Activated naive CD8-positive, alpha-beta T cell treated with anti-CD3 and anti-CD28 coated beads, Interleukin-2, amount 50 U/mL, for 16 hours (primary cell): ENCODE results near the gene SPON1.
"Not testable (repeated sequence)": the region's sequence is repeated elsewhere in the genome, so short reads cannot be mapped to it uniquely, and the experiment has no call there.

ENCODE experiments used
- DNase-seq: peaks from one replicate; pipeline ENCODE4 v3.0.0-alpha.2; 2020; ENCODE audit warnings: low read depth, low spot score

The SPON1 gene

GRCh38 chr11:13962562-13963168 is at the start of gene SPON1:
SPON1 (plus strand) TSS chr11:13962723; CDS start chr11:13962905, 182 bp downstream.
- no peak for DNase-seq

GRCh38 chr11:13917264-13917663 is 45.3 kb upstream of the SPON1 start:
- DNase-seq = no peak

- no peak for DNase-seq
These were observed 44.6 kb upstream of the SPON1 start for GRCh38 chr11:13917904-13918303.

GRCh38 chr11:13920756-13921155 is 41.8 kb upstream of the SPON1 start:
- DNase-seq = no peak

- DNase-seq = no peak
These were observed 41.0 kb upstream of the SPON1 start for GRCh38 chr11:13921545-13921944.

DNA sequence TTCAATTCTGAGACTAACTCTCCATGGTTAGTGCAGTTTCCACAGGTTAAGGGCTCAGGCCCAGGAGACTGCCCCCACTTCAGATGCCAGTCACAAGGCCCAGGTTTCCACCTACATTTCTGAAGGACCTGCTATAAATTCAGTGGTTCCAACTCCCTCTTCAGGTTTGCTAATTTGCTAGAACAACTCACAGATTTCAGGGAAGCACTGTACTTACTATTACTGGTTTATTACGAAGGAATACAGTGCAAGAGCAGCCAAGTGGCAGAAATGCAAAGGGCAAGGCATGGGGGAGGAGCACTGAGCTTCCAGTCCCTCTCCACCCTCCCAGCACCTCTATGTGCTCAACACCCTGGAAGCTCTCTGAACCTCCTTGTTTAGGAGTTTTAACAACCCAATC is 39.3 kb upstream of the SPON1 start:
- DNase-seq = no peak

DNA sequence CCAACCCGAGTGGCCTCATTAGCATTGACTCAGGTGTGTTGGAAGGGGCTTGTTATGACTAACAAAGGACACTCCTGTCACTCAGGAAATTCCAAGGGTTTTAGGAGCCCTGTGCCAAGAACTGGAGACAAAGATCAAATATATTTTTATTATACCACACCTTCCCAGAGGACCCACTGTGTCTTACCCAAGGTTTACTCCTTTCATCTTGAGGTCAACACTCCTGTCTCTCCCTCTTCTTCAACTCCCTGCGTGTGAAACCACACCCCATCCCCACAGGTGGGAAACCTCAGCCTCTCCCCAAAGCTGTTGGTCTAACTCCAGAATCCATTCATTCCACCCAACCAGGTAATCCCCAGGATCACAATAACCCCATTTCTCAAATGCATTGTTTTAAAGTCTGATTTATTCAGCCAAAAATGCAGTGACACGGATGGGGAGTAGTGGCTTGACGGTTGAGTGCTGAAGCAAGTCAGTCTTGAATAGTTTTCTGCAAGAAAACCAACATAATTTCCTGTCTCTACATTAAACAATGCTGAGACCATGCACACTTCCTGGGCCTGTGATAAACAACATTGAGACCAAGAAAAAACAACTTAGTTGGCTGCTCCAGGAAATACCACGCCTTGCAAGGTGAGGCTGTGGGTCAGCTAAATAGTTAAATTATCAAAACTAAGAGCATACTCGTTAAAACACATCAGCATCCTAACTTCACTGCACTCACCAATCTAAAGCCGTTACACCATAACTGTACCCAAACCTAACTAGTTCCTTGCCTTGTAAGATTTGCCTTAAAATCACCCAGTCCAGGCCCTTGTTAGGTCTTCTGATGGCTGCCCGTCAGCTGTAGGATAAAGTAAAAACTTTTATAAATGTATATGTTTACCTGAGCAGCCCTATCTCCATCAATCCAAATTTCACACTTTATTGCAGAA is 38.5 kb upstream of the SPON1 start:
- DNase-seq = no peak

DNA sequence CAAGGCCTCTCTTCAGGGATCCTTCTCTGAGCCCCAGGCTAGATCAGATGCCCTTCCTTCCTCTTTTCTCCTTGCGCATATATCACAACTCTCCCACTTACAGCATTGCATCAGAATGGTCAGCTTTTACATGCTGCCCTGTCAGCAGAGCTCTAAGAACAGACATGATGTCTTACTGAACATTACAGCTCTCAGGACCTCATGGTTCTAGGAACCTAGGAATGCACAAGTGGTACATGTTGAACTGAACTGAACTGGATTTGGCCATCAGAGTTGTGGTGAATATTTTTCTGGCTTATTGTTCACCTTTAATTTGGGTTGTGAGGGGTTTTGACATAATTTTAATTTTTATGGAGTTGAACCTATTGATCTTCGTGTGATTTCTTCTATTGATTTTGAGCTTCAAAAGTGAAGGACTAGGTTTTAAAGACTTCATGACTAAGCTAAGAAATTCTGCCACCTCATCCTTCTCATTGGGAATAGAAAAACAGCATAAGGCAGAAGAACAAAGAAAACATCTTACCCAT is 37.7 kb upstream of the SPON1 start:
- DNase-seq = no peak

- not testable (repeated sequence) for DNase-seq
These were observed 36.2 kb upstream of the SPON1 start for GRCh38 chr11:13926366-13926765.

GRCh38 chr11:13926981-13927380 is 35.5 kb upstream of the SPON1 start:
- no peak for DNase-seq

DNA sequence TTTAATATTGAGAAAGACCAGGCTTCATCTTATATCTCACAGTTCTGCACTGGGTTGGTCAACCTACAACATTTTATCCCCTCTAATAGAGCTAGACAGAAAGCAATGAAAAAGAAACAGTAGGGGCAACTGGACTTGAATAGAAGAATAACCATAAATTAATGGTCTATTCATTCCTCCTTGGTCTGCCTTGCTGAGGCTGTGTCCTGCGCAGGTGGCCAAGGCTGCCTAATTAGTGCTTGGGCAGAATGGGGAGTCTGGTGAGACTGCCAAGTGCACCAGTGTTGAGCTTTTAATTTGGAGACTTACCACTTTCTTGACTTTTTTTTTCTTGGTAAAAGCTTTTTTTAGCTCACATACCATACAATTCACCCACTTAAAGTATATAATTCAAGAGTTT is 35.0 kb upstream of the SPON1 start:
- no peak for DNase-seq

- DNase-seq = no peak
These were observed 33.8 kb upstream of the SPON1 start for GRCh38 chr11:13928566-13929251.

GRCh38 chr11:13929395-13929891 is 33.1 kb upstream of the SPON1 start:
- DNase-seq = no peak

DNA sequence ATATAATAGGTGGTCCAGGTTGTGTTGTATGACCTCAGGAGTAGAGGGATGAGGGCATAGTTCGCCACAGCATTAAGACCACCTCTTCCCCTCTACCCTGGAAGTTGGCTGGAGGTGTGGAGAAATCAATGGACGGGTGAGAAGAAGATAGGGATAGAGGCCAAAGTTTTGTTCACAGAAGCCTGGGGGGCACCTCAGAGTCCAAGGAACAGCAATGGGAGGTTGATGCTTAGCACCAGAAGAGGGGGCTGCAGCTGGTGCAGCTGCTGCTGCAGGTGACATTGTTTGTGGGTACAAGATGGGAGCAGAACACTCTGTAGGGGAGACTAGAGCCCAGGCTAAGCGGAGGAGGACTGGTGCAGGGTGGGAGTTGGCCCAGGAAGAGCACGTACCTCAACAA is 31.2 kb upstream of the SPON1 start:
- no peak for DNase-seq

GRCh38 chr11:13937154-13937553 is 25.4 kb upstream of the SPON1 start:
- DNase-seq = not testable (repeated sequence)

DNA sequence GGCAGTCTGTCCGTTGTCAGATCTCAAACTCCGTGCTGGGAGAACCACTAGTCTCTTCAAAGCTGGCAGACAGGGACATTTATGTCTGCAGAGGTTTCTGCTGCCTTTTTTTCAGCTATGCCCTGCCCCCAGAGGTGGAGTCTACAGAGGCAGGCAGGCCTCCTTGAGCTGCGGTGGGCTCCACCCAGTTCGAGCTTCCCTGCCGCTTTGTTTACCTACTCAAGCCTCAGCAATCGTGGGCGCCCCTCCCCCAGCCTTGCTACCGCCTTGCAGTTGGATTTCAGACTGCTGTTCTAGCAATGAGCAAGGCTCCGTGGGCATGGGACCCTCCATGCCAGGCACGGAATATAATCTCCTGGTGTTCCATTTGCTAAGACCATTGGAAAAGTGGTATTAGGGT is 23.7 kb upstream of the SPON1 start:
- not testable (repeated sequence) for DNase-seq

DNA sequence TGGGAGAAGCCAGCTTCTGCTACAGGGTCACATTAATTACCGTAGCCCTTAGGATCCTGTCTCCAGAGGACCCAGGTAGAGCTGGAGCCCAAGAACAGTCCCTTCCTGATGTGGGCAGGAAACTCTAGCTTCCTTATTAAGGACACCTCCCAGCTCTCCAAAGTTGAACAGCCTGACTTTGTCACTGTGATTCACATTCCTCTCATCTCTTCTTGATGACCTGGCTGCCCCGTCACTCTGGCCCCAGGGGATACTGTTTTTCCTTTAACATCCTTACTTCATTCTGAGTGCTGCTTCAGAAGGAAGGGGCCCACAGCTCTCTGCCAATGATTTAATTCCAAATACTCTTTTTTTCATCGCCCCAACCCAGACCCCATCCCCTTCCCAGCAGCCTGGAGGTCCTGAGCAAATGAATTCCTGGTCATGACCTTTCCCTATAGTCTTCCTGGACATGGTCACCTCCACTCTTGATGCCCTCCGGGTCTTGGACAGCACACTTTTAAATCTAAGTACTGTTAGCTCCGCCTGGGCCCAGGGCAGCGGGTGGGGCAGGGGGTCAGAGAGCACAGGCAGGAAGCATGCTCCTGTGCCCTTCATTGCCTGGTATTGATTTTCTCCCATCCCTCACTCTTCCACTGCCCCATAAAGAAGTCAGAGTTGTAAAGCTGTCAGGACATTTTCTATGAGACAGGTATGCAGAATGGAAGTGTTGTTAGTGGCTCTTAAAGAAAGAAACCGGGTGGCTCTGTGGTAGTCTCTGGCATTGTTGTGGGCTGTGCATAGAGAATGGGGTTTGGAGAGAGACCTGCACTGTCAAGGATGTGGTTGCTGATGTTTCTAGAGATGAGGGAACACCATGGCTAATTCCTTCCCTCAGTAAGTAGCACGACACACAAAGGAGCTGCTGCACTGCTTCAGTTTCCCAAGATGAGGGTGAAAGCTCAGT is 22.3 kb upstream of the SPON1 start:
- DNase-seq = no peak

DNA sequence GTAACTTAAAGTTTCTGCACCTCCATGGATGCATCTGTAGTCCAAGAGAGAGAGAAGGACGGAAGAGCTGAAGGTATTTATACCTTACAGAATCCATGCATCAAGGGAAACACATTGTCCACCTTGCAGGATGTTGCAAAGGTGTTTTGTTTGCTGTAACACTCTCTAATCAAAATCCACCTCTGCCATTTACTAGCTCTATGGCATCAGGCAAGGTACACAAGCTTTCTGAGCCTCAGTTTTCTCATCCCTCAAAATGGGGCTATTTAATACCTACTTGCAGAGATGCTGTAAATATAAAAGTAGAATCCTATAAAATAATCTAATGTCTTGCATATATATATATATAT is 21.6 kb upstream of the SPON1 start:
- no peak for DNase-seq

GRCh38 chr11:13941775-13942174 is 20.7 kb upstream of the SPON1 start:
- DNase-seq = no peak

- DNase-seq = no peak
These were observed 20.1 kb upstream of the SPON1 start for GRCh38 chr11:13942378-13942777.

DNA sequence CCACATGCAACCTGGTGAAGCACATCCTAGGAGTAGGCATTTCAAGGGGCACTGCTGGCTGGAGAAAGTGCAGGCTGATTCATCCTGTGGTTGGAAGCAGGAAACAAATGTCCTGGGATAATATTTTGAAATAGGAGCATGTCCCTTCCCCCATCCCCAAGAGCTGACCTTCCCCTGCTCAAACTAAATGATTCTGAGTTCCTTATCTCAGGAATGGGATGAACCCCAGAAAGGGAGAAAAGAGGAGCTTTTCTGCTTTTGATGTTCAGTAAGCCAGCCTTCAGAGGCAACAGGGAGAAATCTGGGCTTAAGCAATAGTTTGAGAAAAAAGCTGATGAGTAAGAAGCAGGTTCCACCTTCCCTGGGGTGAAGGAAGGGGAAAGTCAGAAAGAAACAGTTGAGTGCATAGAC is 19.5 kb upstream of the SPON1 start:
- no peak for DNase-seq
